NCI-H1105 treated with DMSO at 0.1 percent for 48 hours (cell line): ENCODE results near the gene GP9.
"Not testable (repeated sequence)": the region's sequence is repeated elsewhere in the genome, so short reads cannot be mapped to it uniquely, and the experiment has no call there.

ENCODE experiments used
- DNase-seq: peaks from one replicate; lab custom pipeline; 2025; lab: John Stamatoyannopoulos, UW

GP9 gene

DNA sequence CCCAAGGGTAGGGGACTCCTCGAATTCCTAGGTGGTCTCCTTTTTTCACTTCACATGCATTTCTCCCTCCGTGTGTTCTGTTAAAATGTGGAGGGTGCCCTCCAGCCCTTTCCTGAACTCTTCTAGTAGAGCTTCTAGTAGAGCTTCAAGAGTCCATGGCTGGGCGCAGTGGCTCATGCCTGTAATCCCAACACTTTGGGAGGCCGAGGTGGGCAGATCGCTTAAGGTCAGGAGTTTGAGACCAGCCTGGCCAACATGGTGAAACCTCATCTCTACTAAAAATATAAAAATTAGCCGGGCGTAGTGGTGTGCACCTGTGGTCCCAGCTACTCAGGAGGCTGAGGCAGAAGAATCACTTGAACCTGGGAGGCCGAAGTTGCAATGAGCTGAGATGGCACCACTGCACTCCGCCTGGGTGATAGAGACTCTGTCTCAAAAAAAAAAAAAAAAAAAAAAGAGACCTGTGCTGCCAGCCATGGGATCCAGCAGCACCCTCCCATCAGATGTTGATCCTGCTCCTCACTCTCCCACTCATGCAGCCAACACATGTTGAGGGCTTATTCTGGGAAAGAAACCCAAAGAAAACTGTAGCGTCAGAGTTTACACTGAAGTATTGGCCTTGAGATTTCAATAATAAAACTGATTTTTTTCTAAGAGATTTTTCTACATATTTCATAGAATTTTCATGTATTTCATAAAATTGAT lies 50.6 kb downstream of the GP9 start:
- DNase-seq: not testable (repeated sequence)
